HG03442 (cell line): ENCODE measurements around the gene GABPB1.

Experiments used
- ATAC-seq: cut with Tn5 transposase; IDR thresholded peaks from one replicate; pipeline ENCODE4 v1.9.1; 2021; ENCODE audit warnings: mild to moderate bottlenecking, moderate library complexity; ENCODE audit not compliant: unreplicated experiment

The GABPB1 gene

GRCh38 chr15:50280271-50280670, 74.7 kb downstream of the GABPB1 start:
- no peak for ATAC-seq

GRCh38 chr15:50278496-50278895, 76.5 kb downstream of the GABPB1 start:
- no peak for ATAC-seq

- no peak for ATAC-seq
These were observed 77.6 kb downstream of the GABPB1 start for GRCh38 chr15:50277370-50277769.

- no peak for ATAC-seq
These were observed 79.1 kb downstream of the GABPB1 start for GRCh38 chr15:50275908-50276307.

- ATAC-seq = no peak
These were observed 79.9 kb downstream of the GABPB1 start for GRCh38 chr15:50275091-50275490.

- ATAC-seq = no peak
These were observed 87.4 kb downstream of the GABPB1 start for GRCh38 chr15:50267577-50267976.

GRCh38 chr15:50265620-50266019, 89.4 kb downstream of the GABPB1 start, which contains the start of gene HDC:
Gene HDC, minus strand, starts transcription at chr15:50265726. Its CDS starts 103 bp downstream, at chr15:50265623.
- no peak for ATAC-seq

- no peak for ATAC-seq
These were observed 92.5 kb downstream of the GABPB1 start for GRCh38 chr15:50262533-50262932.

- no peak for ATAC-seq
These were observed 93.0 kb downstream of the GABPB1 start for GRCh38 chr15:50261981-50262380.

GRCh38 chr15:50260969-50261496, 94.0 kb downstream of the GABPB1 start:
- peak; percentile 50 for ATAC-seq

GRCh38 chr15:50259276-50259675, 95.7 kb downstream of the GABPB1 start:
- ATAC-seq = no peak

- no peak for ATAC-seq
These were observed 97.1 kb downstream of the GABPB1 start for GRCh38 chr15:50257924-50258323.

- ATAC-seq = no peak
These were observed 97.7 kb downstream of the GABPB1 start for GRCh38 chr15:50257332-50257731.

- ATAC-seq = no peak
These were observed 98.6 kb downstream of the GABPB1 start for GRCh38 chr15:50256188-50257041.

GRCh38 chr15:50252556-50252955, 102.4 kb downstream of the GABPB1 start:
- ATAC-seq = no peak

GRCh38 chr15:50251638-50252182, 103.3 kb downstream of the GABPB1 start:
- ATAC-seq = no peak

- ATAC-seq = no peak
These were observed 104.1 kb downstream of the GABPB1 start for GRCh38 chr15:50250760-50251394.

- no peak for ATAC-seq
These were observed 105.3 kb downstream of the GABPB1 start for GRCh38 chr15:50249704-50250103.

- ATAC-seq = no peak
These were observed 105.9 kb downstream of the GABPB1 start for GRCh38 chr15:50248994-50249582.

- ATAC-seq = peak; percentile 98
These were observed 107.0 kb downstream of the GABPB1 start for GRCh38 chr15:50247819-50248655.
